GM10266 (cell line): ENCODE measurements around the gene SMAD1.

Source experiments
- DNase-seq: peaks from one replicate; pipeline ENCODE4 v3.0.0; 2012; ENCODE audit errors: extremely low spot score
- CTCF ChIP-seq: IDR thresholded peaks from 2 replicates; pipeline ENCODE4 v1.5.1; 2012; ENCODE audit warnings: mild to moderate bottlenecking, low read depth; ENCODE audit not compliant: control insufficient read depth, insufficient read depth; ENCODE audit errors: missing control alignments

The SMAD1 gene

GRCh38 chr4:145554691-145555090 lies 73.0 kb downstream of the SMAD1 start:
- DNase-seq = no peak

GRCh38 chr4:145557720-145558119 lies 76.1 kb downstream of the SMAD1 start:
- DNase-seq = peak; percentile 53
- peak; percentile 87 for TF ChIP-seq CTCF

More at GRCh38 chr4:145554691-145555090, 73.0 kb downstream of the SMAD1 start:
- TF ChIP-seq CTCF = no peak

GRCh38 chr4:145563293-145563985 lies 81.8 kb downstream of the SMAD1 start:
- DNase-seq = no peak
- no peak for TF ChIP-seq CTCF

GRCh38 chr4:145564540-145564939 lies 82.9 kb downstream of the SMAD1 start:
- TF ChIP-seq CTCF = no peak
- DNase-seq = no peak

- no peak for DNase-seq
- no peak for TF ChIP-seq CTCF
These were observed 83.7 kb downstream of the SMAD1 start for GRCh38 chr4:145565328-145565727.

- no peak for DNase-seq
- no peak for TF ChIP-seq CTCF
These were observed 84.5 kb downstream of the SMAD1 start for GRCh38 chr4:145566086-145566708.

GRCh38 chr4:145566768-145567167 lies 85.1 kb downstream of the SMAD1 start:
- DNase-seq = no peak
- TF ChIP-seq CTCF = no peak
